Spleen (tissue), 11 donors: ENCODE data around the gene MYO18B. TPM values are rescaled to one million over a fixed set of nuclear protein-coding genes. Genes with fewer than 3 reads are reported as not detected.

Experiments used
- DNase-seq: peaks from one replicate; pipeline ENCODE4 v3.0.0-alpha.2; 2020
- H3K27ac ChIP-seq, 8 donors: fragments of 200-600 bp; sonication (generic) in 7 of 8; 1 replicate in 4 of 8; 2 replicates in 4 of 8; pipeline versions ENCODE4 v1.5.0 to v1.8.0; 2016 to 2021; ENCODE audit warnings: inconsistent platforms in 4 of 8, mild to moderate bottlenecking in 4 of 8, moderate library complexity in 1 of 8
- H3K27me3 ChIP-seq, 7 donors: fragments of 200-600 bp; sonication (generic) in 6 of 7; replicated peaks in 1 of 7; 1 replicate in 4 of 7; 2 replicates in 3 of 7; pipeline versions ENCODE4 v1.5.0 to v1.8.0; 2016 to 2021; ENCODE audit warnings: inconsistent platforms in 3 of 7, mild to moderate bottlenecking in 1 of 7
- H3K36me3 ChIP-seq, 6 donors: fragments of 200-600 bp; sonication (generic) in 5 of 6; 1 replicate in 4 of 6; 2 replicates in 2 of 6; pipeline versions ENCODE4 v1.5.0 to v1.8.0; 2016 to 2021; ENCODE audit warnings: inconsistent platforms in 2 of 6
- H3K4me1 ChIP-seq, 6 donors: fragments of 200-600 bp; sonication (generic) in 5 of 6; 1 replicate in 3 of 6; 2 replicates in 3 of 6; pipeline versions ENCODE4 v1.5.0 to v1.8.0; 2016 to 2021; ENCODE audit warnings: inconsistent platforms in 3 of 6
- H3K4me3 ChIP-seq, 8 donors: fragments of 200-600 bp; sonication (generic) in 7 of 8; 1 replicate in 4 of 8; 2 replicates in 4 of 8; pipeline versions ENCODE4 v1.5.0 to v1.8.0; 2016 to 2021; ENCODE audit warnings: inconsistent platforms in 4 of 8, mild to moderate bottlenecking in 4 of 8, moderate library complexity in 2 of 8
- H3K9me3 ChIP-seq, 8 donors: fragments of 200-600 bp; sonication (generic) in 7 of 8; 1 replicate in 4 of 8; 2 replicates in 4 of 8; pipeline versions ENCODE4 v1.5.0 to v1.8.0; 2016 to 2021; ENCODE audit warnings: inconsistent platforms in 4 of 8
- POLR2A ChIP-seq, 3 donors: fragments of 450-650 bp; IDR thresholded peaks; one replicate each; pipeline ENCODE4 v1.5.1; 2017; ENCODE audit warnings: antibody characterized with exemption in 3 of 3, mild to moderate bottlenecking in 1 of 3
- POLR2AphosphoS5 ChIP-seq, 3 donors: sonication (generic); formaldehyde crosslinking; IDR thresholded peaks; one replicate each; pipeline ENCODE4 v1.5.1; 2017; ENCODE audit warnings: antibody characterized with exemption in 3 of 3
- WGBS, 5 donors: extraction: QIAGEN DNeasy Blood & Tissue Kit in 3 of 5; methylation state at CpG; one replicate each; pipeline versions ENCODE4 v1.1.5 to v1.1.7; 2013 to 2018; 5-methylcytosine and 5-hydroxymethylcytosine counted together
- intact Hi-C: fragments of 100-400 bp; cut with DNase I; formaldehyde crosslinking; loops from one replicate; pipeline ENCODE4 v1.15.0; 2023; ENCODE audit warnings: low total_unique reads
- polyA plus RNA-seq, 3 donors: library from polyadenylated mRNA; stranded (reverse); fragments of 200-250 nt; gene quantifications; one replicate each; pipeline ENCODE4 v1.2.1, GENCODE V29; 2013
- total RNA-seq, 7 donors: library from RNA; depleted of rRNA in 3 of 7; stranded (reverse); fragments of >200 nt in 3 of 7; fragmentation: NEBNext Ultra II Directional in 4 of 7; extraction: Animal tissue kit (Norgen Biotek cat#: 25700) in 4 of 7; gene quantifications; one replicate each; pipeline versions ENCODE4 v1.1.0 to v1.2.1, GENCODE V29; 2016 to 2021
- TF ChIP-seq, protein P1 (sequence below), 11 experiments: fragments of 200-600 bp in 7 of 11; fragments of 450-650 bp in 4 of 11; sonication (generic) in 4 of 11; IDR thresholded peaks in 8 of 11; conservative IDR thresholded peaks in 3 of 11; 1 replicate in 7 of 11; 2 replicates in 4 of 11; pipeline versions ENCODE4 v1.4.0 to v1.8.0; 2016 to 2021; ENCODE audit warnings: antibody characterized with exemption in 11 of 11, inconsistent platforms in 4 of 11, mild to moderate bottlenecking in 1 of 11
- donor health status: healthy with polysubstance abuse.
- donor health status: DM: no; HTN: no; CAD: no; lungs with moderate emphysema.
- donor health status: DM: no; HTN: no; CAD: no.
- donor health status: Bipolar disorder and iron deficiency.
- donor health status: healthy.
- donor health status: DM: no; HTN: no; CAD: no.
- donor health status: DM: yes; HTN: yes; CAD: no.

Gene MYO18B
- total and polyA plus RNA-seq, 10 donors: under 0.01 to 0.79 (median 0.12) TPM

DNA sequence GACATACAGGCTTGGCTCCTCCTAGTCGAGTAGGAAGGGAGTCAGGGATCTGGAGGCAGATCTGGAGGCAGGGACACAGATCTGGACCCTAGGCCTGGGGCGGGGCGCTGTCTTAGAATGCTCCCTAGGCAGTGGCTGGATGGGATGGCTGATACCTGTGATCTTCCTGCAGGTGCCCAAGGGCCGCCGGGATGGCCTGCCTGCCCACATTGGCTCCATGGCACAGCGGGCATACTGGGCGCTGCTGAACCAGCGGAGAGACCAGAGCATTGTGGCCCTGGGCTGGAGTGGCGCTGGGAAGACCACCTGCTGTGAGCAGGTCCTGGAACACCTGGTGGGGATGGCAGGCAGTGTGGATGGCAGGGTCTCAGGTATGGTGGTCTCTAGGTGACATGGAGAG is 35.4 kb downstream of the MYO18B start:
- no peak for DNase-seq
- no peaks in the 10 kb centered on the region for H3K36me3 ChIP-seq
- no peak overlapping the region for H3K27ac ChIP-seq
- H3K4me3 ChIP-seq: no peak overlapping the region
- no peaks in the 10 kb centered on the region for H3K9me3 ChIP-seq
- H3K27me3 ChIP-seq: peaks cover 0 to 25% (median 0%) of the 10 kb centered on the region in 7 donors
- TF ChIP-seq, protein P1, sequence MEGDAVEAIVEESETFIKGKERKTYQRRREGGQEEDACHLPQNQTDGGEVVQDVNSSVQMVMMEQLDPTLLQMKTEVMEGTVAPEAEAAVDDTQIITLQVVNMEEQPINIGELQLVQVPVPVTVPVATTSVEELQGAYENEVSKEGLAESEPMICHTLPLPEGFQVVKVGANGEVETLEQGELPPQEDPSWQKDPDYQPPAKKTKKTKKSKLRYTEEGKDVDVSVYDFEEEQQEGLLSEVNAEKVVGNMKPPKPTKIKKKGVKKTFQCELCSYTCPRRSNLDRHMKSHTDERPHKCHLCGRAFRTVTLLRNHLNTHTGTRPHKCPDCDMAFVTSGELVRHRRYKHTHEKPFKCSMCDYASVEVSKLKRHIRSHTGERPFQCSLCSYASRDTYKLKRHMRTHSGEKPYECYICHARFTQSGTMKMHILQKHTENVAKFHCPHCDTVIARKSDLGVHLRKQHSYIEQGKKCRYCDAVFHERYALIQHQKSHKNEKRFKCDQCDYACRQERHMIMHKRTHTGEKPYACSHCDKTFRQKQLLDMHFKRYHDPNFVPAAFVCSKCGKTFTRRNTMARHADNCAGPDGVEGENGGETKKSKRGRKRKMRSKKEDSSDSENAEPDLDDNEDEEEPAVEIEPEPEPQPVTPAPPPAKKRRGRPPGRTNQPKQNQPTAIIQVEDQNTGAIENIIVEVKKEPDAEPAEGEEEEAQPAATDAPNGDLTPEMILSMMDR (IDR thresholded peaks at IDR 0.05 in 8 of 11, conservative IDR thresholded peaks at IDR 0.05 in 3 of 11): no peak
- no peak for TF ChIP-seq POLR2A (IDR thresholded peaks at IDR 0.05)
- no peak for TF ChIP-seq POLR2AphosphoS5 (IDR thresholded peaks at IDR 0.05)
- H3K4me1 ChIP-seq: peaks cover 0 to 7% (median 5%) of the 10 kb centered on the region in 6 donors
- intact Hi-C loops: no loop called here
- 81 to 90% (median 86%) methylated on average over 9 of the region's 9 CpGs for WGBS, 5 donors

DNA sequence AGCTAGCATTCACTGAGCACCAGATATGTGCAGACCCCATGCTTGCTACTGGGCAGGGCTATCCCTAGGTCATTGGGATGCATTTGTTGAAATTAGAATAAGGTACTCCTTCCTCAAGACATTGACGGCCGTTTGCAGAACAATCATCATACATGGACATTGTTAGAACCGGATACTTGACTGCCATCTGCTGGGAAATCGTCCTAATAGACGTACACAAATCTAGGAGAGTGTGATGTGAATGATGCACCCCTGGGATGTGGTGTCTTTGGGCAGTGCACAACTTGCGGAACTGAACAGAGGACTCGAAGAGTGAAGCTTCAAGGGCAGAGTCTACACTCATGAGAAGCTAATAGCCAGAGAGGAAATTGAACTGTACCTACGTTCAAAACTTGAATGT is 35.9 kb downstream of the MYO18B start:
- DNase-seq: no peak
- H3K4me1 ChIP-seq: peaks cover 0 to 3% (median 1%) of the 10 kb centered on the region in 6 donors
- no peak overlapping the region for H3K27ac ChIP-seq
- intact Hi-C loops: no loop called here
- H3K27me3 ChIP-seq: peaks cover 0 to 25% (median 0%) of the 10 kb centered on the region in 7 donors
- 37 to 51% (median 46%) methylated on average over 8 of the region's 8 CpGs for WGBS, 5 donors
- TF ChIP-seq POLR2AphosphoS5 (IDR thresholded peaks at IDR 0.05): no peak
- TF ChIP-seq, protein P1 (IDR thresholded peaks at IDR 0.05 in 8 of 11, conservative IDR thresholded peaks at IDR 0.05 in 3 of 11): peak in 6 of 11 experiments; percentile 6 to 30 (median 26)
- H3K9me3 ChIP-seq: no peaks in the 10 kb centered on the region
- H3K36me3 ChIP-seq: no peaks in the 10 kb centered on the region
- H3K4me3 ChIP-seq: no peak overlapping the region

DNA sequence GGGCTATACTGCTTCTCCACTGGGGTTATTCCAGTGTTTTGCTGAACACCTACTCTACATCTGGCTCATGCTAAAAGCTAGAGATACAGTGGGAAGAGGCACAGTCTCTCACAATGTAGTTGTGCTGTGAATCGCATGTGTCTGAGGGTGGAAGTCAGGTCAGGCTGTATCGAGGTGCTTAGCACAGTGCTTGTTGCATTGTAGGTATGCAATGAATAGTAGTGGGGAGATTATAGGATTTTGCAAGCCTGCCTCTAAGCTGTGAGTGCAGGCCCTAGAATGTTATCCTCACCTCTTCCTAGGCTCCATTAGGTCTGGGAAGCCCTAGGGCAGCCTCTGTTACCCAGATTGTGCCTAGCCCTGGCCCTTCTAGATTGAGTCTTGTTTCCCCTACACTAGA is 37.4 kb downstream of the MYO18B start:
- no peak for DNase-seq
- Histone ChIP-seq H3K4me1 (no peaks in the 10 kb centered on the region), H3K27me3 (peaks cover 0 to 26% (median 0%) of the 10 kb centered on the region in 7 donors), H3K27ac (no peak overlapping the region), H3K9me3 (no peaks in the 10 kb centered on the region), H3K36me3 (no peaks in the 10 kb centered on the region), H3K4me3 (no peak overlapping the region)
- WGBS, 5 donors: 77 to 95% (median 91%) methylated on average over 2 of the region's 2 CpGs
- intact Hi-C loops: no loop called here
- TF ChIP-seq, protein P1 (IDR thresholded peaks at IDR 0.05 in 8 of 11, conservative IDR thresholded peaks at IDR 0.05 in 3 of 11): no peak
- TF ChIP-seq POLR2A (IDR thresholded peaks at IDR 0.05) (no peak), POLR2AphosphoS5 (IDR thresholded peaks at IDR 0.05) (no peak)

DNA sequence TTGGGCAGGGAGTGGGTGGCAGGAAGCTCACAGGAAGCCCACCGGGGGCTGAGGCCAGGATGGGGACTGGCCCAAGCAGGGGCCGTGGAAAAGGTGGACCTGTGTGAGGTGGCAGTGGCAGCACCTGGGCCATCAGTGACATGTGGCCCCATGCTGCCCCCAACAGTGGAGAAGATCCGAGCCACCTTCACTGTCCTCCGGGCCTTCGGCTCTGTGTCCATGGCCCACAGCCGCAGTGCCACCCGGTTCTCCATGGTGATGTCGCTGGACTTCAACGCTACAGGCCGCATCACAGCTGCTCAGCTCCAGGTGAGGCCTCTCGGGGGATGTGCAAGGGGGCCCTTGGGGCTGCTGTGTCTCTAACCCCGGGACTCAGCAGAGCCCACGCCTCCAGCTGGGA is 37.9 kb downstream of the MYO18B start:
- Histone ChIP-seq H3K9me3 (no peaks in the 10 kb centered on the region), H3K27me3 (peaks cover 0 to 24% (median 0%) of the 10 kb centered on the region in 7 donors), H3K36me3 (no peaks in the 10 kb centered on the region), H3K27ac (no peak overlapping the region), H3K4me3 (no peak overlapping the region), H3K4me1 (no peaks in the 10 kb centered on the region)
- 83 to 92% (median 87%) methylated on average over 9 to 13 of the region's 13 CpGs for WGBS, 5 donors
- no peak for DNase-seq
- intact Hi-C loops: no loop called here
- no peak for TF ChIP-seq POLR2AphosphoS5 (IDR thresholded peaks at IDR 0.05)
- TF ChIP-seq, protein P1 (IDR thresholded peaks at IDR 0.05 in 8 of 11, conservative IDR thresholded peaks at IDR 0.05 in 3 of 11): no peak
- no peak for TF ChIP-seq POLR2A (IDR thresholded peaks at IDR 0.05)
